ENCODE measurements around the gene ABHD16A.

Gene ABHD16A

GRCh38 chr6:31736768-31737314 lies 33.7 kb upstream of the ABHD16A start:
- TF ChIP-seq CTCF (IDR thresholded peaks at IDR 0.05; ENCODE audit: insufficient read depth, low read depth, low read length, missing control alignments) = no peak
- no peak for DNase-seq (ENCODE audit: low read depth)
- peak overlapping the region; percentile 100 for H3K4me3 ChIP-seq (ENCODE audit: low read length)

- DNase-seq (ENCODE audit: low read depth) = peak; percentile 87
- no peak for TF ChIP-seq CTCF (IDR thresholded peaks at IDR 0.05; ENCODE audit: insufficient read depth, low read depth, low read length, missing control alignments)
- peak within 1 kb of the TSS; percentile 100 for H3K4me3 ChIP-seq (ENCODE audit: low read length)
Measured at GRCh38 chr6:31736021-31736767, 33.1 kb upstream of the ABHD16A start, which contains the start of gene CLIC1. Gene CLIC1, minus strand, starts transcription at chr6:31736530. Its CDS starts 230 bp downstream, at chr6:31736300.

- peak; percentile 83 for DNase-seq (ENCODE audit: low read depth)
- no peak for TF ChIP-seq CTCF (IDR thresholded peaks at IDR 0.05; ENCODE audit: insufficient read depth, low read depth, low read length, missing control alignments)
Measured at GRCh38 chr6:31734821-31735406, 31.8 kb upstream of the ABHD16A start.

GRCh38 chr6:31734247-31734820 lies 31.2 kb upstream of the ABHD16A start:
- peak overlapping the region; percentile 100 for H3K4me3 ChIP-seq (ENCODE audit: low read length)
- no peak for DNase-seq (ENCODE audit: low read depth)
- TF ChIP-seq CTCF (IDR thresholded peaks at IDR 0.05; ENCODE audit: insufficient read depth, low read depth, low read length, missing control alignments) = no peak

More at GRCh38 chr6:31734821-31735406, 31.8 kb upstream of the ABHD16A start:
- peak overlapping the region; percentile 100 for H3K4me3 ChIP-seq (ENCODE audit: low read length)

GRCh38 chr6:31733734-31734133 lies 30.6 kb upstream of the ABHD16A start:
- no peak for DNase-seq (ENCODE audit: low read depth)
- TF ChIP-seq CTCF (IDR thresholded peaks at IDR 0.05; ENCODE audit: insufficient read depth, low read depth, low read length, missing control alignments) = no peak
- H3K4me3 ChIP-seq (ENCODE audit: low read length) = peak overlapping the region; percentile 100

- no peak for TF ChIP-seq CTCF (IDR thresholded peaks at IDR 0.05; ENCODE audit: insufficient read depth, low read depth, low read length, missing control alignments)
- no peak for DNase-seq (ENCODE audit: low read depth)
- H3K4me3 ChIP-seq (ENCODE audit: low read length) = no peak overlapping the region
Measured at GRCh38 chr6:31732029-31732428, 28.9 kb upstream of the ABHD16A start.

Measured in epithelial cell of esophagus (primary cell).